Embryonic facial prominence (tissue), 1 donor: ENCODE measurements around the gene GSS.
"Not testable (repeated sequence)": the region's sequence is repeated elsewhere in the genome, so short reads cannot be mapped to it uniquely, and the experiment has no call there.

Experiments used
- DNase-seq: peaks from one replicate; pipeline ENCODE4 v3.0.0-alpha.2; 2016; ENCODE audit errors: extremely low spot score

Gene GSS

DNA sequence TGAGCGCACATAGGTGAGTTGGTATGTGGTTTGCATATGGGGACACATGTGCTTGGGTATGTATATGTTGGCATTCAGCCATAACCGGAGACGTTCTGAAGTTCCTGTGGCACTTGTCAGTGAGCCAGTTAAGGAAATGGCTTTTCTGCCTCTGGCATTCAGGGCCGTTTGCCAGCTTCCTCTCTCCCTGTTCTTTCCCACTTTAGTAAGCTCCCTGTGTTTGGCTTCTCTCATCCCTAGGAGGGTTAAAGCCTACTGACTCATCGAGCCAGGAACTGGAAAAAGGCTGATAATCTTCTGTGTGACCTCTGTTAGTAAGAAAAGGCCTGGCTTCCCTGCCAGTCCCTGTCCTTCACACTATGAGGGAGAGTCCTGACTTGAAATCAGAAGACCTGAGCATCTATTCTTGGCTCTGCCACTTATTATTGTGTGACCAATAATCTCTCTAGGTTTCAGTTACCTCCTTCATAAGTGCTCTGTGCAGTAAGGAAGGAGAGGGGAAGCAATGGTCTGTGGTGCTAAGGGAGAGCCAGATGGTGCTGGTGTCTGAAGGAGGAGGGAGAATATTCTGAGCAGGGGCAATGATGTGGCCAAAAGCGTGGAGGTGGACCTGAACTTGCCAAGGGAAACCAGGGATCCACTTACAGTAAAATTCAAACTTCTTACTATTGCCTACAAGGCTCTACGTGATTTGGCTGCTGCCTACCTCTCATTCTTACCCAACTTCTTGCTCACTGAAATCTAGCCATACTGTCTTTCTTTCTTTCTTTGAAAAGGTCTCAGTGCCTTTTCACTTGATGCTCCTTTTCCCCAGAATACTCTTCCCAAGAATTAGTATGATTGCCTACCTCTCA lies 47.8 kb downstream of the GSS start:
- DNase-seq = no peak

GRCh38 chr20:34904202-34904621 lies 51.4 kb downstream of the GSS start:
- DNase-seq = no peak

DNA sequence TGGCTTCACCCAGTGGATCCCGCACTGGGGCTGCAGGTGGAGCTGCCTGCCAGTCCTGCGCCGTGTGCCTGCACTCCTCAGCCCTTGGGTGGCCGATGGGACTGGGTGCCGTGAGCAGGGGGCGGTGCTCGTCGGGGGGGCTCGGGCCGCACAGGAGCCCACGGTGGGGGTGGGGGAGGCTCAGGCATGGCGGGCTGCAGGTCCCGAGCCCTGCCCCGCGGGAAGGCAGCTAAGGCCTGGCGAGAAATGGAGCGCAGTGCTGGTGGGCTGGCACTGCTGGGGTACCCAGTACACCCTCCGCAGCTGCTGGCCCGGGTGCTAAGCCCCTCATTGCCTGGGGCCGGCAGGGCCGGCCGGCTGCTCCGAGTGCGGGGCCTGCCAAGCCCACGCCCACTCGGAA lies 56.9 kb downstream of the GSS start:
- DNase-seq = not testable (repeated sequence)

- not testable (repeated sequence) for DNase-seq
Measured at GRCh38 chr20:34898129-34898528, 57.5 kb downstream of the GSS start.

DNA sequence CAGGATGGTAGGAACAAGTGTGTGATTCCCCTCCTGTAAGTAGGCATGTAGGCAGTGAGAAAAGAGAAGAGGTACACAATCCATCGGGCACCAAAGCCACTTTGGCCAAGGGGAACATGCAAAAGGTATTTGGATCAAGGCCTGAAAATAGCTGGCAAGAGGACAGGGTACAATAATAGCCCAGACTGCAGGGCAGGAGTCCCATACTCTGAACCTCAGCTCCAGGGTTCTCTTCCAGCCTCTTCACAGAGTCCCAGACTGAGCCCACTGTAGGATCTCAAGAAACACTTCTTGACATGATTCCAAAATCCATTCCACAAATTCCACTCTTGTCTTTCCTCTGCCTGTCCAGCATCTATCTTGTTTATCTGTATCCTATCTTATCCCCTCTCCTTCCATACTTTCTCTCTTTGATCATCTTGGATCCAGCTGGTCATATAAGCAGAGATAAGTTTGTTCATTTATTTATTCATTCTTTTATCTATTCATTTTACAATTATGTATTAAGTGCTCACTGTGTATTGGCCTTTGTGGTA lies 59.5 kb downstream of the GSS start:
- DNase-seq = no peak

GRCh38 chr20:34895465-34895864 lies 60.1 kb downstream of the GSS start:
- DNase-seq = no peak

- DNase-seq = no peak
Measured at GRCh38 chr20:34894723-34895122, 60.9 kb downstream of the GSS start.

GRCh38 chr20:34892671-34893070 lies 62.9 kb downstream of the GSS start:
- DNase-seq = no peak

DNA sequence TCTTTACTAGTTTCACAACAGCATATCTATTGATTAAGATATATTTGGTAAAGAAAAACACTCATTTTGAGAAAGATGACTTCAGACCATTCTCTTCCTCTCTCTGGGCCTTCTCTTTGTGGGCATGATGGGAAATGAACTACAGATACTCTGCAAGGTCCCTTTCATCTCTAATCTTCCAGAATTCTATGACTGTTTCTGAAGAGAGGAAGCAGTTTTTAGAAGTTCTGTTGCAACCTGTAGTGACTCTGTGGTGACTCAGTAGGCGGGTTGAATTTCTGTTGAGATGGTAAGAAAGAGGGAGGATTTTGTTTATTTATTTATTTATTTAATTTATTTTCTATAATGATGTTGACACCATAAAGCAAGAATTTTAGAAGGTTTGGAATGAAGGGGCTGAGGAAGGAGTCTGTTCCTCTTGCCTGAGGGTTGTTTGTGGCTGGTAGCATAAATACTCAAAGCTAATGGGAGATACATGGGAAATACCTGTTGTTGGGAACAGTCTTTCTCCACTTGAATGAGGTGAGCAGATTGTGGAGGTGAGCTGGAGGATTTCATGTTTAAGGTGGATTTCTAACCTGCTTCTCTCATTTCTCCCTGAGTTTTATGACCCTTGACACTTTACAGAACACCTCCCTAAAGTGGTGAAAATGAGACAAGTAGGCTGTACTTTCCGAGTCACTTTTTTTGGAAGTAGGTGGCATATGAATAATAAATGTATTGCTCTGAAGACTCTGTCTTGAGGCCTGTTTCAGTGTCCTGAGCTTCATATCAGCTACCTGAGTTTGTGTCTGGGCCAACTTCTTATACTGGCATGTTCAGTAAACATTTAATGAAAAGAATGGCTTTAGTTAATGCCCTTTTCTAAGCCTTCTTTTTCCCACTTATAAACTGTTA lies 64.2 kb downstream of the GSS start:
- no peak for DNase-seq

DNA sequence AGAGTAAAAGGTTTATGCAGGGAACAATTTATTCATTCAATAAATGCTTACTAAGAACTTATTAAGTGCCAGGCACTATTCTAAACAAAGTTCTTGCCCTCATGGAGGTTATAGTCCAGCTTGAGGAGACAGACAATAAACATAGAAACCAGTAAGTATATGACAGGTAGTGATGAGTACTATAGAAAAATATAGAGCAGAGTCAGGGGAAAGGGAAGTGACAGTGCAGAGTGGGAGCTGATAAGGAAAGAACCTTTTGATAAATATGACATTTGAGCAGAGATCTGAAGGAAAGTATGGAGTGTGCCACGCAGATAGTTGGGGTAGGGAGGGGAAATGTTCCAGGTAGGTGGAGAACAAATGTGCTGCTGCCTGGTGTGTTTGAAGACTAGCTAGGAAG lies 67.1 kb downstream of the GSS start:
- no peak for DNase-seq

DNA sequence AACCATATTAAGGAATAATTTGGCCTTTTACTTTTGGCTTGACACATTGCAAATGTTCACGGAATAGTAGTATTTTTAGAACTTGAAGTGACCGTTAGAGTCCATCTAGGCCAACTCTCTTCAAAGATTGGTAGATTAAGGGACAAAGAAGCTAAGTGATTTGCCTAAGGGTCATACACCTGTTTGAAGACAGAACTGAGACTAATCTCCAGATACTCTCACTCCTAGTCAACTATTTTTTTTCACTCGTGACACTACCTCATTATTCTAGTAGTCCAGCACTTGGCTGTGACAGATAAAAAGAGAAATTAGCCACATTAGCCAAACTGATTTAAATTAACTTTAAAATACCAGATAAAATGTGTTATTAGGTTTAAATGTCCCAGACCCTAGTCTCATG lies 68.6 kb downstream of the GSS start:
- DNase-seq = no peak

DNA sequence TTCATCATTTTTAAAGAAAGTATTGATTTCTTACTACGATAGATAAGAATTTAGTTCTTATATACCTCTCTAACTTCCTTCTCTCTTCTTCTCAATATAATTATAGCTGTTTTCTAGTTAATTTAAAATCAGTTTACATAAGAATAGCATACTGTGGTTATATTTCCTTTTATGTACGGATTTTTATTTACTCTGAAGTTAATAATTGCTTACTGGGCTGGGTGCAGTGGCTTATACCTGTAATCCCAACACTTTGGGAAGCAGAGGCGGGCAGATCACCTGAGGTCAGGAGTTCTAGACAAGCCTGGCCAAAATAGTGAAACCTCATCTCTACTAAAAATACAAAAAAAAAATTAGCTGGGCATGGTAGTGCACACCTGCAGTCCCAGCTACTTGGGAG lies 69.5 kb downstream of the GSS start:
- DNase-seq = no peak

- DNase-seq = no peak
Measured at GRCh38 chr20:34884260-34884659, 71.3 kb downstream of the GSS start.

DNA sequence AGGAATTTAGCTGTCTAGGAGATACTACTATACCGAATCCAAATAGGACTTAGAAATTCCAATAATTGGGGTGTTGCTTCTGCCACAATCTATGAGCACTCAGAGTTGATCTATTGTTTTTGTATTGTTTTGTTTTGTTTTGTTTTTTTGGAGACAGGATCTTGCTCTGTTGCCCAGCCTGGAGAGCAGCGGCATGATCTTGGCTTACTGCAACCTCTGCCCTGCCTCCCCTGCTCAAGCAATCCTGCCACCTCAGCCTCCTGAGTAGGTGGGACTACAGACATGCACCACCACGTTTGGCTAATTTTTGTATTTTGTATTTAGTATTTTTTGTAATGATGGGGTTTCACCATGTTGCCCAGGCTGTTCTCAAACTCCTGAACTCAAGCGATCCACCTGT lies 71.8 kb downstream of the GSS start:
- DNase-seq = no peak

DNA sequence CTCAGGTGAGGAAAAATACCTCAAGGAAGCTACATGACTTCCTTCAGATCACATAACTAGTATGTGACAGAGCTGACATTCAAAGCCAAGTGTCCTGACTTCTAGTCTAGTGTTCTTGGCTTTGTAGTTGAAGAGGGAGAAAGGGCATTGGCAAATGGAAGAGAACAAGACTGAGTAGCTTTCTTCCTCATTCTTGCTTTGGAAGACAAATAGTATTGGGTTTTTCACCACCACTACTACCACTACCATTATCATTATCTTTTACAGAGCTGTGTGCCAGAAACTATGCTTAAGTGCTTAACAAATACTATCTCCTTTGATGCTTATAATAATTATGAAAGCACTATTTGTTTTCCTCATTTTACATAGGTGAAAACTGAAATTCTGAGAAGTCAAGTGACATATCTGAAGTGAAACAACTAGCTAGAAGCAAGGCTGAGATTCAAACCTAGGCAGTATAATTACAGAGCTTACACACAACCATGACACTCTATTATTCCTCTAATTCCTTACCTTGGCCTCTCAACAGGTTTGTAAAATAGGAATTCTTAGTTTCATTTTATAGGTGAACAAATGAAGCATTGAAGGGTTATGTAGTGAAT lies 72.4 kb downstream of the GSS start:
- DNase-seq = no peak

- DNase-seq = no peak
Measured at GRCh38 chr20:34881689-34882088, 73.9 kb downstream of the GSS start.

GRCh38 chr20:34880971-34881370 lies 74.6 kb downstream of the GSS start:
- not testable (repeated sequence) for DNase-seq

DNA sequence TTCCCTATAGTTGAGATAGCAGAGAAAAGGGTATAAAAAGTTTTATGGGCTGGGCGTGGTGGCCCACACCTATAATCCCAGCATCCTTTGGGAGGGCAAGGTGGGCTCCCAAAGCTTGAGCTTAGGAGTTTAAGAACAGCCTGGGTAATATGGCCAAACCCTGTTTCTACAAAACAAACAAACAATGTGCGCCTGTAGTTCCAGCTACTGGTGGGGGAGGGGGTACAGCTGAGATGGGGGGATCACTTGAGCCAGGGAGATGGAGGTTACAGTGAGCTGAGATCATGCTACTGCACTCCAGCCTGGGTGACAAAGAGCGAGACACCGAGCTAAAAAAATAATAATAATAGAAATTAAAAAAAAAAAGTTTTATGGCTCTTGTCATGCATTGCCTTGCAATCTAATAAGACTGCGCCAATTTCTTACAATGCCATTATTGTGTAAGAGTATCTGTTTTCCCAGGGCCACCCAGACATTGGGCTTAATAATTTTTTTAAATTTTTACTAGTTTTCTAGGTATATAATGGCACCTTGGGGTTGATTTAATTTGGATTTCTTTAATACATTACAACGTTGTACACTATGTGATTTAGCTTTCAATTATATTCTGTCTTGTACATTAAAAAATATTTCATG lies 75.3 kb downstream of the GSS start:
- DNase-seq = no peak
